ENCODE measurements around the gene TECPR1. TPM values are rescaled to one million over a fixed set of nuclear protein-coding genes. Genes with fewer than 3 reads are reported as not detected.

Gene TECPR1
- total and polyA plus RNA-seq, 3 donors from 2014 or later: 13.5 to 24.6 (median 18.5) TPM

DNA sequence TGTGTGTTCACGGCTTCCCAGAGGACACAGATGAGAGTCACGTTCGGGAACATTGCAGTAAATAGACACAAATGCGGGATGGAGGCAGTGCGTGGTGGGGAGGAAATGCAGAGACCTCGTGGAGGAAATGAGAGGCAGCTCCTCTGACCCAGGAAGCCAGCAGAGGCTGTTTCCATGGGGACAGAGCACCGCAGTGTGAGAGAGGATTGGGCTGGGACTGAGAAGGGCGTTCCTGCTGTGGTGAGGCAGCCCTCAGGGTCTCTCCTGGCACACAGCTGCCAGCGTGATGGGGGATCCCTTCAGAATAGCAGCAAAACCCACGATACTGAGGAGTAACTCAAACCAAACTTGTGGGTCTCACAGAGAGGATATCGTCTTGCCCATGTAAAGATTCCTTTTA lies 62.5 kb downstream of the TECPR1 start:
- 96 to 99% methylated on average over 11 of the region's 11 CpGs for WGBS, 2 donors
- no peak overlapping the region for H3K27ac ChIP-seq
- no peaks in the 10 kb centered on the region for H3K27me3 ChIP-seq
- no peaks in the 10 kb centered on the region for H3K4me1 ChIP-seq
- TF ChIP-seq POLR2A (IDR thresholded peaks at IDR 0.05): no peak
- TF ChIP-seq, protein P1, sequence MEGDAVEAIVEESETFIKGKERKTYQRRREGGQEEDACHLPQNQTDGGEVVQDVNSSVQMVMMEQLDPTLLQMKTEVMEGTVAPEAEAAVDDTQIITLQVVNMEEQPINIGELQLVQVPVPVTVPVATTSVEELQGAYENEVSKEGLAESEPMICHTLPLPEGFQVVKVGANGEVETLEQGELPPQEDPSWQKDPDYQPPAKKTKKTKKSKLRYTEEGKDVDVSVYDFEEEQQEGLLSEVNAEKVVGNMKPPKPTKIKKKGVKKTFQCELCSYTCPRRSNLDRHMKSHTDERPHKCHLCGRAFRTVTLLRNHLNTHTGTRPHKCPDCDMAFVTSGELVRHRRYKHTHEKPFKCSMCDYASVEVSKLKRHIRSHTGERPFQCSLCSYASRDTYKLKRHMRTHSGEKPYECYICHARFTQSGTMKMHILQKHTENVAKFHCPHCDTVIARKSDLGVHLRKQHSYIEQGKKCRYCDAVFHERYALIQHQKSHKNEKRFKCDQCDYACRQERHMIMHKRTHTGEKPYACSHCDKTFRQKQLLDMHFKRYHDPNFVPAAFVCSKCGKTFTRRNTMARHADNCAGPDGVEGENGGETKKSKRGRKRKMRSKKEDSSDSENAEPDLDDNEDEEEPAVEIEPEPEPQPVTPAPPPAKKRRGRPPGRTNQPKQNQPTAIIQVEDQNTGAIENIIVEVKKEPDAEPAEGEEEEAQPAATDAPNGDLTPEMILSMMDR (IDR thresholded peaks at IDR 0.05): no peak
- intact Hi-C loops (cut with DNase I; ENCODE audit: low total_unique reads): no loop called here
- H3K36me3 ChIP-seq (ENCODE audit: low read depth, missing control alignments): no peaks in the 10 kb centered on the region
- no peak for DNase-seq
- no peak overlapping the region for H3K4me3 ChIP-seq
- no peaks in the 10 kb centered on the region for H3K9me3 ChIP-seq

DNA sequence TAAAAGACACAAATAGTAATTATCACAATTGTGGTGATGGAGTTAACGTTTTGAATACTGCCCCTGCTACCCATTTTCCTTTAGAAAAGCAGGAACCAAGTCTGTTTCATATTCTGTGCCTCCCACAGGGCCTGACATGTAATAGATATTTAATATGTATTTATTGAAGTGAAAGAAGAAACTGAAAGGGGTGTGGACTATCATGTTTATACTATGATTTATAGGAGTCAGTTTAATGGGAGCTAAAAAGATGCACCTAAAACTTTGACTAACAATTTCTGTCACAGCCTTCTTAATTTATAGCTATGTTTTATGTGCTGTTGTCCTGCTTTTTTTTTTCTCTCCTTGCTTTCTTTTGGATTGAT lies 64.9 kb downstream of the TECPR1 start:
- no peak for TF ChIP-seq POLR2A (IDR thresholded peaks at IDR 0.05)
- TF ChIP-seq, protein P1 (IDR thresholded peaks at IDR 0.05): no peak
- no peak overlapping the region for H3K27ac ChIP-seq
- intact Hi-C loops (cut with DNase I; ENCODE audit: low total_unique reads): no loop called here

DNA sequence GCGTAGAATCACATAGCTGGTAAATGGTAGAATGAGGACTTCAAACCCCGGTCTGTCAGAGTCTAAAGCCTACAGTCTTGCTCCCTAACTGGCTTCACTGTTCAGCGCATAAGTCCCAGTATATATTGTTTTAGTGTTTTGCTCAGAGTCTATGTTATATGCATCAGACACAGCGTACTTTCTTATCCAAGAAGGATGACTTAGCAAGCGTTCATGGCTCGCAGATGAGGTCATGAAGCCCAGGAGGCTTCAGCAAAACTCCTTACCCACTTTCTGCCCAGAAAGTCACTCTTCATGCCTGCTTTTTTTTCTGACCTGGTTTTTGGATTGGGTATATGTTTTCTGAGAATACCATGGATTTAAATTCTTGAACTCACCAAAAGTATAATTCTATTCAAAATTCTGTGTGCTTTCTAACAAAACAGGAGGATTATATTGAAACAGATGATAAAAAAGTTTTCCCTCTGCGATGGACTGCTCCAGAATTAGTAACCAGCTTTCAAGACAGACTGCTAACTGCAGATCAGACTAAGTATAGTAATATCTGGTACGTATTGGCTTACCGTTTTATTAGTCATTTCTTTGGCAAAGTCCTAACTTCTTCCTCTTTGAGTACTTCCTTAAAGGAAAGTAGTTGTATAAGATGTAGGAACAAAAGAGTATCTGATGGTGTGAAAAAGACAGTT lies 65.4 kb downstream of the TECPR1 start:
- DNase-seq: no peak
- Histone ChIP-seq H3K4me1 (no peaks in the 10 kb centered on the region), H3K4me3 (no peak overlapping the region), H3K36me3 (ENCODE audit: low read depth, missing control alignments) (no peaks in the 10 kb centered on the region), H3K27ac (no peak overlapping the region), H3K27me3 (no peaks in the 10 kb centered on the region), H3K9me3 (no peaks in the 10 kb centered on the region)
- intact Hi-C loops (cut with DNase I; ENCODE audit: low total_unique reads): no loop called here
- TF ChIP-seq, protein P1 (IDR thresholded peaks at IDR 0.05): no peak
- no peak for TF ChIP-seq POLR2A (IDR thresholded peaks at IDR 0.05)
- WGBS, 2 donors: 79 to 85% methylated on average over 9 of the region's 9 CpGs

More for the DNA sequence above, 64.9 kb downstream of the TECPR1 start:
- no peaks in the 10 kb centered on the region for H3K4me1 ChIP-seq
- no peak overlapping the region for H3K4me3 ChIP-seq
- no peaks in the 10 kb centered on the region for H3K9me3 ChIP-seq
- WGBS, 2 donors: 67 to 71% methylated on average over 1 of the region's 1 CpG
- no peak for DNase-seq
- H3K36me3 ChIP-seq (ENCODE audit: low read depth, missing control alignments): no peaks in the 10 kb centered on the region
- no peaks in the 10 kb centered on the region for H3K27me3 ChIP-seq

DNA sequence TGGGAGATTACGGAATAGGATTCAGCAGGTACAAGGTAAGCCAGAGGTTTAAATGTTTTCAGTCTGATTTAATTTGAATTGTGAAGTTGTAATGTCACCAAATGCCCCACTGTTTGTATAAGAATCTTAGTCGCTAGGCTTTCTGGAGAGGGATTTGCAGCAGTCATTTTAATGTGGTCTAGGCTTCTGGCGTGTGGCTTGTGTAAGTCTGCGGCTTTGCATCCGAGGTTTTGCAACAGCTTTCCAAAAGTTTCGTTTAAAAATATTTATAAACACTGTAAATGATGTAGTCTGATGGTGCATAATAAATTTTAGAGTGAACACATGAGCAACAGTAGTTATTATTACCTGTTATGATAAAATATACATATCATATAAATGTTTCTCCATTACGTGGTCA lies 66.9 kb downstream of the TECPR1 start:
- Histone ChIP-seq H3K27ac (no peak overlapping the region), H3K4me3 (no peak overlapping the region)

More for the DNA sequence above, 66.9 kb downstream of the TECPR1 start:
- H3K4me1 ChIP-seq: no peaks in the 10 kb centered on the region
- TF ChIP-seq POLR2A (IDR thresholded peaks at IDR 0.05): no peak
- TF ChIP-seq, protein P1 (IDR thresholded peaks at IDR 0.05): no peak
- intact Hi-C loops (cut with DNase I; ENCODE audit: low total_unique reads): no loop called here
- H3K27me3 ChIP-seq: no peaks in the 10 kb centered on the region
- 92% methylated on average over 7 of the region's 7 CpGs for WGBS, 2 donors
- no peaks in the 10 kb centered on the region for H3K36me3 ChIP-seq (ENCODE audit: low read depth, missing control alignments)
- H3K9me3 ChIP-seq: no peaks in the 10 kb centered on the region
- no peak for DNase-seq

Data from testis (tissue), 3 donors.